RCC 7860 (cell line): ENCODE data around the gene MECP2.

Experiments
- DNase-seq: peaks from one replicate; pipeline ENCODE4 v3.0.0-alpha.2; 2015; ENCODE audit warnings: low spot score
- FAIRE-seq: peaks from 2 replicates; lab custom pipeline; 2012; peaks lifted over from hg19 to GRCh38; lab: Jason Lieb, UNC

Gene MECP2

GRCh38 chrX:153972368-153973126 is 125.0 kb downstream of the MECP2 start, which contains the start of gene TMEM187:
Gene TMEM187 (plus strand): TSS chrX:153972754. CDS start chrX:153982063, 9,309 bp downstream.
- DNase-seq (peak; percentile 86), FAIRE-seq (no peak)
